ENCODE results near the gene MYOM1.

GRCh38 chr18:3037423-3037915, 182.3 kb downstream of the MYOM1 start:
- TF ChIP-seq CTCF (IDR thresholded peaks at IDR 0.05) (no peak), POLR2A (IDR thresholded peaks at IDR 0.05) (no peak)
